IMR-90 (cell line): ENCODE measurements around the gene ATP8B3. TPM values are rescaled to one million over a fixed set of nuclear protein-coding genes. Genes with fewer than 3 reads are reported as not detected.

ENCODE experiments used
- ATAC-seq: fragments of 200-7000 bp; cut with Tn5 transposase; 2 replicates; pipeline ENCODE4 v1.9.1; 2020; ENCODE audit warnings: low read depth, mild to moderate bottlenecking, moderate library complexity
- BruUV-seq: library from RNA; stranded (reverse); fragments of 400-500 nt; replicated peaks from 2 replicates; lab custom pipeline; 2021; lab: Mats Ljungman, UMichigan
- CTCF ChIA-PET: fragments of 300-600 bp; formaldehyde crosslinking; extraction: SDS; loops from one replicate; lab custom pipeline; 2021; ENCODE audit warnings: antibody characterized with exemption; lab: Yijun Ruan, JAX
- POLR2A ChIA-PET: fragments of 300-600 bp; sonication (Branson Sonifier 250); formaldehyde crosslinking; loops from one replicate; lab custom pipeline; 2022; ENCODE audit warnings: antibody characterized with exemption; ENCODE audit not compliant: unreplicated experiment; lab: Charles Lee
- DNase-seq: peaks from one replicate; pipeline ENCODE4 v3.0.0; 2013
- H2AFZ ChIP-seq: replicated peaks from 2 replicates; pipeline ENCODE3; 2013; ENCODE audit warnings: low read length, mild to moderate bottlenecking; ENCODE audit not compliant: poor library complexity
- H2AK5ac ChIP-seq: 2 replicates; pipeline ENCODE4 v1.6.1; 2013; ENCODE audit warnings: low read depth, low read length, inconsistent platforms
- H2AK9ac ChIP-seq: replicated peaks from 2 replicates; pipeline ENCODE3; 2013; ENCODE audit warnings: mild to moderate bottlenecking, low read depth, low read length, moderate library complexity; ENCODE audit not compliant: poor library complexity
- H2BK120ac ChIP-seq: 2 replicates; pipeline ENCODE4 v1.6.1; 2013; ENCODE audit warnings: low read depth, low read length, inconsistent platforms
- H2BK15ac ChIP-seq: 3 replicates; pipeline ENCODE4 v1.6.1; 2013; ENCODE audit warnings: low read depth, low read length, inconsistent platforms
- H2BK20ac ChIP-seq: 2 replicates; pipeline ENCODE4 v1.6.1; 2013; ENCODE audit warnings: low read depth, mild to moderate bottlenecking, inconsistent platforms, low read length, moderate library complexity
- H2BK5ac ChIP-seq: 2 replicates; pipeline ENCODE4 v1.6.1; 2013; ENCODE audit warnings: mild to moderate bottlenecking, low read depth, low read length, inconsistent platforms; ENCODE audit not compliant: poor library complexity, severe bottlenecking
- H3K14ac ChIP-seq: replicated peaks from 2 replicates; pipeline ENCODE4 v1.6.1; 2013; ENCODE audit warnings: low read depth, low read length, inconsistent platforms
- H3K18ac ChIP-seq: 2 replicates; pipeline ENCODE4 v1.6.1; 2013; ENCODE audit warnings: low read depth, low read length, control low read depth
- H3K23ac ChIP-seq: 2 replicates; pipeline ENCODE4 v1.6.1; 2013; ENCODE audit warnings: low read depth, low read length, inconsistent platforms
- H3K27ac ChIP-seq: 2 replicates; pipeline ENCODE4 v1.5.1; 2013; ENCODE audit warnings: mild to moderate bottlenecking, control low read depth, low read length; ENCODE audit not compliant: insufficient read depth
- H3K27me3 ChIP-seq: 2 replicates; pipeline ENCODE4 v1.6.1; 2013; ENCODE audit warnings: low read length; ENCODE audit not compliant: control insufficient read depth, insufficient read depth
- H3K36me3 ChIP-seq: 2 replicates; pipeline ENCODE4 v1.6.1; 2013; ENCODE audit warnings: low read length, mixed read lengths; ENCODE audit not compliant: control insufficient read depth, insufficient read depth
- H3K4ac ChIP-seq: 2 replicates; pipeline ENCODE4 v1.6.1; 2013; ENCODE audit warnings: low read depth, low read length, inconsistent platforms
- H3K4me1 ChIP-seq: 2 replicates; pipeline ENCODE4 v1.6.1; 2013; ENCODE audit warnings: low read length, mixed read lengths; ENCODE audit not compliant: control insufficient read depth, insufficient read depth
- H3K4me2 ChIP-seq: 2 replicates; pipeline ENCODE4 v1.6.1; 2013; ENCODE audit warnings: low read depth, mild to moderate bottlenecking, control low read depth, low read length, moderate library complexity
- H3K4me3 ChIP-seq: 2 replicates; pipeline ENCODE4 v1.5.1; 2013; ENCODE audit warnings: low read depth, mild to moderate bottlenecking, control low read depth, low read length, moderate library complexity; ENCODE audit not compliant: insufficient read depth
- H3K56ac ChIP-seq: 2 replicates; pipeline ENCODE4 v1.6.1; 2013; ENCODE audit warnings: low read length, inconsistent platforms; ENCODE audit not compliant: insufficient read depth; ENCODE audit errors: extremely low read depth
- H3K79me1 ChIP-seq, 2 experiments: 2 replicates each; pipeline ENCODE4 v1.6.1; 2013; ENCODE audit warnings: low read length in 2 of 2, inconsistent platforms in 1 of 2, low read depth in 1 of 2
- H3K9ac ChIP-seq: 2 replicates; pipeline ENCODE4 v1.6.1; 2013; ENCODE audit warnings: low read depth, low read length, control low read depth
- H3K9me1 ChIP-seq: 2 replicates; pipeline ENCODE4 v1.6.1; 2013; ENCODE audit warnings: low read length, inconsistent platforms; ENCODE audit not compliant: insufficient read depth
- H3K9me3 ChIP-seq: 2 replicates; pipeline ENCODE4 v1.6.1; 2013; ENCODE audit warnings: low read length; ENCODE audit not compliant: control insufficient read depth, insufficient read depth
- H4K20me1 ChIP-seq: 2 replicates; pipeline ENCODE4 v1.6.1; 2013; ENCODE audit warnings: low read length, inconsistent platforms; ENCODE audit not compliant: insufficient read depth
- H4K5ac ChIP-seq: 2 replicates; pipeline ENCODE4 v1.6.1; 2013; ENCODE audit warnings: mild to moderate bottlenecking, low read depth, low read length, control low read depth
- H4K8ac ChIP-seq, 2 experiments: 2 replicates each; pipeline ENCODE4 v1.6.1; 2013; ENCODE audit warnings: low read depth in 2 of 2, low read length in 2 of 2, control low read depth in 1 of 2, inconsistent platforms in 1 of 2
- H4K91ac ChIP-seq: 2 replicates; pipeline ENCODE4 v1.6.1; 2013; ENCODE audit warnings: low read depth, low read length, inconsistent platforms; ENCODE audit not compliant: insufficient read depth
- BHLHE40 ChIP-seq: fragments of 150-350 bp; IDR thresholded peaks from 2 replicates; pipeline ENCODE4 v1.6.1; 2016; ENCODE audit warnings: mild to moderate bottlenecking, low read depth, low read length
- MAZ ChIP-seq: IDR thresholded peaks from 2 replicates; pipeline ENCODE4 v1.6.1; 2012; ENCODE audit warnings: low read depth, mild to moderate bottlenecking, low read length, improper control_type of control experiment, moderate library complexity, borderline replicate concordance
- POLR2A ChIP-seq: IDR thresholded peaks from 2 replicates; pipeline ENCODE4 v1.6.1; 2012; ENCODE audit warnings: mild to moderate bottlenecking, low read depth, low read length
- WGBS, 2 experiments: methylation state at CpG; one replicate each; pipeline versions ENCODE4 v1.1.5 to v1.1.7; 2013; ENCODE audit warnings: missing lambda C conversion rate in 2 of 2; ENCODE audit not compliant: insufficient read length in 1 of 2; ENCODE audit errors: extremely low coverage in 2 of 2; 5-methylcytosine and 5-hydroxymethylcytosine counted together
- dilution Hi-C: fragments of 300-500 bp; cut with HindIII; formaldehyde crosslinking; loops from one replicate; pipeline ENCODE4 v1.14.3; 2018; ENCODE audit warnings: low sequenced_read_pairs; ENCODE audit not compliant: unreplicated experiment
- in situ Hi-C: fragments of 300-500 bp; cut with MboI; formaldehyde crosslinking; loops from 3 replicates; pipeline ENCODE4 v1.14.3; 2019; ENCODE audit warnings: low sequenced_read_pairs, inconsistent platforms, mixed read lengths
- intact Hi-C: fragments of 100-400 bp; cut with micrococcal nuclease; formaldehyde crosslinking; loops from 2 replicates; pipeline ENCODE4 v1.10.0; 2022
- polyA plus RNA-seq, 3 experiments: library from polyadenylated mRNA; depleted of rRNA; stranded (reverse); fragments of >200 nt; gene quantifications; 2 replicates each; pipeline ENCODE4 v1.2.3, GENCODE V29; 2012; ENCODE audit warnings: low replicate concordance in 1 of 3
- total RNA-seq: library from RNA; depleted of rRNA; stranded (reverse); fragments of >200 nt; gene quantifications from 2 replicates; pipeline ENCODE4 v1.2.3, GENCODE V29; 2012
- TF ChIP-seq, protein P1 (sequence below): fragments of 150-350 bp; IDR thresholded peaks from 2 replicates; pipeline ENCODE4 v1.6.1; 2017; ENCODE audit warnings: mild to moderate bottlenecking, antibody characterized with exemption, low read length, low read depth

The ATP8B3 gene
- total and polyA plus RNA-seq, 2 of the 4 experiments (the other 2 are of a cell fraction) = 1.6 to 8.1 TPM

DNA sequence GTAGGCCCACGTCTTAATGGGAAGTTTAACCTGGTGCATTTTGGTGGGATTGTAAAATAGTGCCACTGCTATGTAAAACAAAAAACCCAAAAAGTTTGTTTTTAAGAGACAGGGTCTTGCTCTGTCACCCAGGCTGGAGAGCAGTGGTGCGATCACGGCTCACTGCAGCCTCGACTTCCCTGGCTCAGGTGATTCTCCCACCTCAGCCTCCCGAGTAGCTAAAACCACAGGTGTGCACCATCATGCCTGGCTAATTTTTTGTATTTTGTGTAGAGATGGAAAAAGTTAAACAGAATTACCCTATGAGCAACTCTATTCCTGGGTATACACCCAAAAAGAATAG, 37.0 kb upstream of the ATP8B3 start:
- no peak overlapping the region for H3K4ac ChIP-seq
- no peak for DNase-seq
- H3K14ac ChIP-seq = no peak overlapping the region
- no peak overlapping the region for H3K27ac ChIP-seq
- H4K20me1 ChIP-seq = peaks cover 61% of the 10 kb centered on the region
- H4K91ac ChIP-seq = no peak overlapping the region
- CTCF ChIA-PET = interaction anchor here (1.2 kb wide), 1 partner anchor 12 kb away, joined by 3 read pairs; no protein-coding TSS in a partner anchor
- dilution Hi-C loops (no loop called here), in situ Hi-C loops (no loop called here), intact Hi-C loops (no loop called here)
- H2BK20ac ChIP-seq = no peak overlapping the region
- BruUV-seq = no TSS peak
- no peak overlapping the region for H3K56ac ChIP-seq
- no peak overlapping the region for H2BK120ac ChIP-seq
- H3K9ac ChIP-seq = no peak overlapping the region
- H2BK15ac ChIP-seq = no peak overlapping the region
- H2AK9ac ChIP-seq = no peak overlapping the region
- H2BK5ac ChIP-seq = no peak overlapping the region
- WGBS, 2 experiments = no CpG with 5 or more reads among the region's 5 CpGs
- peaks cover 13% of the 10 kb centered on the region for H3K4me1 ChIP-seq
- TF ChIP-seq MAZ (no peak), POLR2A (no peak), BHLHE40 (no peak)
- TF ChIP-seq, protein P1, sequence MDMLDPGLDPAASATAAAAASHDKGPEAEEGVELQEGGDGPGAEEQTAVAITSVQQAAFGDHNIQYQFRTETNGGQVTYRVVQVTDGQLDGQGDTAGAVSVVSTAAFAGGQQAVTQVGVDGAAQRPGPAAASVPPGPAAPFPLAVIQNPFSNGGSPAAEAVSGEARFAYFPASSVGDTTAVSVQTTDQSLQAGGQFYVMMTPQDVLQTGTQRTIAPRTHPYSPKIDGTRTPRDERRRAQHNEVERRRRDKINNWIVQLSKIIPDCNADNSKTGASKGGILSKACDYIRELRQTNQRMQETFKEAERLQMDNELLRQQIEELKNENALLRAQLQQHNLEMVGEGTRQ = no peak
- H2AFZ ChIP-seq = no peak overlapping the region
- no peak overlapping the region for H3K4me3 ChIP-seq
- H3K36me3 ChIP-seq = no peaks in the 10 kb centered on the region
- H4K5ac ChIP-seq = no peak overlapping the region
- POLR2A ChIA-PET = no interaction called here
- H2AK5ac ChIP-seq = no peak overlapping the region
- peak overlapping the region in 1 of 2 experiments; percentile 13; a peak in 1 of 4 replicates for H4K8ac ChIP-seq
- no peaks in the 10 kb centered on the region for H3K27me3 ChIP-seq
- H3K9me1 ChIP-seq = no peaks in the 10 kb centered on the region
- H3K18ac ChIP-seq = no peak overlapping the region
- H3K79me1 ChIP-seq = peaks cover 8 to 78% of the 10 kb centered on the region in 2 experiments; a peak in 3 of 4 replicates
- H3K4me2 ChIP-seq = no peak overlapping the region
- no peak for ATAC-seq
- H3K9me3 ChIP-seq = no peaks in the 10 kb centered on the region
- H3K23ac ChIP-seq = no peak overlapping the region
